Peyer's patch (tissue), 4 donors: Measurements from ENCODE around the gene ACSL5. TPM values are rescaled to one million over a fixed set of nuclear protein-coding genes. Genes with fewer than 3 reads are reported as not detected.

Experiments used
- DNase-seq, 3 donors: peaks; one replicate each; pipeline ENCODE4 v3.0.0-alpha.2; 2017 to 2019
- H3K27ac ChIP-seq, 4 donors: fragments of 200-600 bp; sonication (generic); one replicate each; pipeline ENCODE4 v1.5.1; 2016 to 2019
- H3K27me3 ChIP-seq, 2 donors: fragments of 200-600 bp; sonication (generic); one replicate each; pipeline ENCODE4 v1.5.1; 2019
- H3K36me3 ChIP-seq, 3 donors: fragments of 200-600 bp; sonication (generic); one replicate each; pipeline ENCODE4 v1.5.1; 2016 to 2019
- H3K4me1 ChIP-seq, 4 donors: fragments of 200-600 bp; sonication (generic); one replicate each; pipeline ENCODE4 v1.5.1; 2016 to 2019
- H3K4me3 ChIP-seq, 4 donors: fragments of 200-600 bp; sonication (generic); 1 replicate in 3 of 4; 2 replicates in 1 of 4; pipeline ENCODE4 v1.5.1; 2016 to 2019; ENCODE audit warnings: mild to moderate bottlenecking in 1 of 4
- H3K9me3 ChIP-seq, 4 donors: fragments of 200-600 bp; sonication (generic); one replicate each; pipeline ENCODE4 v1.5.1; 2016 to 2019; ENCODE audit warnings: mild to moderate bottlenecking in 1 of 4
- POLR2A ChIP-seq, 2 donors: fragments of 450-650 bp; IDR thresholded peaks; one replicate each; pipeline ENCODE4 v1.5.1; 2017; ENCODE audit warnings: antibody characterized with exemption in 2 of 2, mild to moderate bottlenecking in 2 of 2, moderate library complexity in 2 of 2
- total RNA-seq, 4 donors: library from RNA; depleted of rRNA; stranded (reverse); fragments of >200 nt; gene quantifications; one replicate each; pipeline ENCODE4 v1.1.0, GENCODE V29; 2016
- TF ChIP-seq, protein P1 (sequence below), 6 experiments: fragments of 450-650 bp in 4 of 6; fragments of 200-600 bp in 2 of 6; sonication (generic) in 1 of 6; IDR thresholded peaks; one replicate each; pipeline ENCODE4 v1.5.1; 2017 to 2019; ENCODE audit warnings: antibody characterized with exemption in 6 of 6, mild to moderate bottlenecking in 3 of 6, moderate library complexity in 1 of 6

ACSL5 gene
- total RNA-seq, 4 donors from 2014 or later, result 133 to 1,137 (median 595) TPM

DNA sequence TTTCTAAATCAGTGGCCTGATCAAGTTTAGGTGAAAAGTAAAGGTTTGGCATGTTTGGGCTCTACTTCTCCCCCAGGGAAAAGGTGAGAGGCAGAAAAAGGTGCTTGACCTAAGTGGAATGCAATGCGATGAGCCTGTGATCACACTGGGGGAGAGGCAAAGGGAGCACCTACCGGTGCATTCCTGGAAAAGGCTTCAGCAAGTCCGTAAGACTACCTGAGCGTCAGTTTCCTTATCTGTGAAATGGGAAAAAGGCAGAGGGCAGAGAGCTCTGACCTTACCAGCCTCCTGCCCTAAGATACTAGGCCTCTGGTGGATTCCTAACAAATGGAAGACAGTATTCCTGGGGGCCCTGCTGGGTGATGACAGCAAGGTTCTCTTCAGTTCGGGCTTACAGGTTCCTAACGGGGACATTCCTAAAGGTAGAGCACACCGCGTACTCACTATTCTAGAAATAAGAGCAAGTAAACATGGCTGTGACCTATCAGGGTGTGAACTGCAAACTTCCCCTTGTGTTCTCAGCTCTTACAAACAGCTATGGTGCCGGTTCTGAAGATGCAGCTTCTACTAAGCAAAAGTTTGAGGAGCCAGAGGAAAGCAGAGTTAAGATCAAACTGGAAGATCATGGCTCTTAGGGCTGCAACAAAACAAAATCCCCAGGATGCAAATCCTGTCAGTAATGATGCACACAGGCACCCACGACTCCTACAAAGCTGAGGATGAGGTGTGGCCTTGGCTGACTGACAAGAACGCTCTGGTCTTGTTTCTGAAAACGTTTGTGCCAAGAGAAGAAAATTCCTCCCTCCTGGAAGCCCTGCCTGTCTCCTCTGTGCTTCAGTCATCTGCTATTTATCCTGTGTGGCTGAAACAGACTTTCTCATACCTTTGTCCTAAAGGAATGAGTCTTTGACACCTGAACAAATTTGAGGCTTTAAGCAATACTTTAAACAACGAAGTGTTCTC lies 13.3 kb upstream of the ACSL5 start:
- TF ChIP-seq, protein P1, sequence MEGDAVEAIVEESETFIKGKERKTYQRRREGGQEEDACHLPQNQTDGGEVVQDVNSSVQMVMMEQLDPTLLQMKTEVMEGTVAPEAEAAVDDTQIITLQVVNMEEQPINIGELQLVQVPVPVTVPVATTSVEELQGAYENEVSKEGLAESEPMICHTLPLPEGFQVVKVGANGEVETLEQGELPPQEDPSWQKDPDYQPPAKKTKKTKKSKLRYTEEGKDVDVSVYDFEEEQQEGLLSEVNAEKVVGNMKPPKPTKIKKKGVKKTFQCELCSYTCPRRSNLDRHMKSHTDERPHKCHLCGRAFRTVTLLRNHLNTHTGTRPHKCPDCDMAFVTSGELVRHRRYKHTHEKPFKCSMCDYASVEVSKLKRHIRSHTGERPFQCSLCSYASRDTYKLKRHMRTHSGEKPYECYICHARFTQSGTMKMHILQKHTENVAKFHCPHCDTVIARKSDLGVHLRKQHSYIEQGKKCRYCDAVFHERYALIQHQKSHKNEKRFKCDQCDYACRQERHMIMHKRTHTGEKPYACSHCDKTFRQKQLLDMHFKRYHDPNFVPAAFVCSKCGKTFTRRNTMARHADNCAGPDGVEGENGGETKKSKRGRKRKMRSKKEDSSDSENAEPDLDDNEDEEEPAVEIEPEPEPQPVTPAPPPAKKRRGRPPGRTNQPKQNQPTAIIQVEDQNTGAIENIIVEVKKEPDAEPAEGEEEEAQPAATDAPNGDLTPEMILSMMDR (IDR thresholded peaks at IDR 0.05), result no peak
- TF ChIP-seq POLR2A (IDR thresholded peaks at IDR 0.05), result no peak
- no peaks in the 10 kb centered on the region for H3K27me3 ChIP-seq
- peak overlapping the region in 3 of 4 donors; percentile 70 to 95 (median 87) for H3K27ac ChIP-seq
- no peaks in the 10 kb centered on the region for H3K9me3 ChIP-seq
- H3K36me3 ChIP-seq, result no peaks in the 10 kb centered on the region
- H3K4me3 ChIP-seq, result no peak overlapping the region
- peak in 2 of 3 donors; percentile 70 to 79 for DNase-seq
- H3K4me1 ChIP-seq, result peaks cover 0 to 48% (median 11%) of the 10 kb centered on the region in 4 donors

DNA sequence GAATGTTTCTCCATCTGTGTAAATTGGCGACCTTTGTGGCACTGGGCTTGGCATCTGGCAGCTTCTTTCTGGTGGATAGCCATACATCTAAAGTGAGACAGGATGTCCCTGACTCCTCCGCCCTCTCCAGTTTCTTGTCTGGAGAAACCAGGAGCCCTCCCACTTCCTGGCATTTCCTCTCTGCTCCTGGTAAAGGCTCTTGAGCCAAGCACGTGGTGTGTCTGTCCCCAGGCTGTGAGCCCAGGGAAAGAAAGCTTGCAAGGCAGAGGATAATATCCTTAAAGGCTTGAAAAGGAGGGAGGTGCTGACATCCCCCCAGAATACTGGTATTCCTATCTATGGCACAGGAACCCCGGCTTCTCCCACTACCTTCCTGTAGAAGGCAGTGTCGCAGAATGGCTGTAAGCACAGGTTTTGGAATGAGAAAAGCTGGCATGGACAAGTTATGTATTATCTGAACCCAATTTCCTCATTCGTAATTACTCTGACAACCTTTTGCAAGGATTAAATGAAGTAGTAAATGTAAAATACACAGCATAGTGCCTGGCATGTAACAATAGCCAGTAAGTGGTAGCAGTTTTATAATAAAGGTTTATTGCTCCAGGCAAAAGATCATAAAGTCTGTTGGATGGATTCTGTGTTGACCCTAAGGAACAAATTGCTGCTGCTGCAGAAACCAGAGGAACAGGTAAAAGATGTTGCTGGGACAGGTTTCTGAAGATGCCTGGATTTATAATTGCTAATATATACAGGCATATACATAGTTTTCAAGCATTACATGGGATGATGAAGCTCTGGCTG lies 11.8 kb upstream of the ACSL5 start:
- H3K27me3 ChIP-seq, result no peaks in the 10 kb centered on the region
- no peaks in the 10 kb centered on the region for H3K9me3 ChIP-seq
- DNase-seq, result peak in 2 of 3 donors; percentile 68
- H3K4me3 ChIP-seq, result no peak overlapping the region
- peak overlapping the region in 3 of 4 donors; percentile 70 to 95 (median 87) for H3K27ac ChIP-seq
- TF ChIP-seq, protein P1 (IDR thresholded peaks at IDR 0.05), result peak in 2 of 6 experiments; percentile 30 to 31
- no peak for TF ChIP-seq POLR2A (IDR thresholded peaks at IDR 0.05)
- no peaks in the 10 kb centered on the region for H3K36me3 ChIP-seq
- peaks cover 0 to 48% (median 13%) of the 10 kb centered on the region in 4 donors for H3K4me1 ChIP-seq

DNA sequence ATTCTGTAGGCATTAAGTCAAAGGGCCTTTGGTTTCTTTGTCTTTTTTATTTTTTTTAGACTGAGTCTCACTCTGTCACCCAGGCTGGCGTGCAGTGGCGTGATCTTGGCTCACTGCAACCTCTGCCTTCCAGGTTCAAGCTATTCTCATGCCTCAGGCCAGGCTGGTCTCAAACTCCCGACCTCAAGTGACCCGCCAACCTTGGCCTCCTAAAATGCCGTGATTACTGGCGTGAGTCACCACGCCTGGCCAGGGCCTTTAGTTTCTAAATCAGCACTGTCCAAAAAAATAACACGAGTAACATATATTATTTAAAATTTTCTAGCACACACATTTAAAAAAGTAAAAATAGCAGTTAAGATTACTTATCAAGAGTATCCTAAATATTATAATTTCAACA lies 11.1 kb upstream of the ACSL5 start:
- Histone ChIP-seq H3K27me3 (no peaks in the 10 kb centered on the region), H3K9me3 (no peaks in the 10 kb centered on the region), H3K36me3 (no peaks in the 10 kb centered on the region), H3K27ac (peak overlapping the region in 3 of 4 donors; percentile 70 to 95 (median 87)), H3K4me1 (peaks cover 0 to 48% (median 13%) of the 10 kb centered on the region in 4 donors), H3K4me3 (no peak overlapping the region)
- TF ChIP-seq, protein P1 (IDR thresholded peaks at IDR 0.05), result no peak
- TF ChIP-seq POLR2A (IDR thresholded peaks at IDR 0.05), result no peak
- DNase-seq, result peak in 1 of 3 donors; percentile 67

DNA sequence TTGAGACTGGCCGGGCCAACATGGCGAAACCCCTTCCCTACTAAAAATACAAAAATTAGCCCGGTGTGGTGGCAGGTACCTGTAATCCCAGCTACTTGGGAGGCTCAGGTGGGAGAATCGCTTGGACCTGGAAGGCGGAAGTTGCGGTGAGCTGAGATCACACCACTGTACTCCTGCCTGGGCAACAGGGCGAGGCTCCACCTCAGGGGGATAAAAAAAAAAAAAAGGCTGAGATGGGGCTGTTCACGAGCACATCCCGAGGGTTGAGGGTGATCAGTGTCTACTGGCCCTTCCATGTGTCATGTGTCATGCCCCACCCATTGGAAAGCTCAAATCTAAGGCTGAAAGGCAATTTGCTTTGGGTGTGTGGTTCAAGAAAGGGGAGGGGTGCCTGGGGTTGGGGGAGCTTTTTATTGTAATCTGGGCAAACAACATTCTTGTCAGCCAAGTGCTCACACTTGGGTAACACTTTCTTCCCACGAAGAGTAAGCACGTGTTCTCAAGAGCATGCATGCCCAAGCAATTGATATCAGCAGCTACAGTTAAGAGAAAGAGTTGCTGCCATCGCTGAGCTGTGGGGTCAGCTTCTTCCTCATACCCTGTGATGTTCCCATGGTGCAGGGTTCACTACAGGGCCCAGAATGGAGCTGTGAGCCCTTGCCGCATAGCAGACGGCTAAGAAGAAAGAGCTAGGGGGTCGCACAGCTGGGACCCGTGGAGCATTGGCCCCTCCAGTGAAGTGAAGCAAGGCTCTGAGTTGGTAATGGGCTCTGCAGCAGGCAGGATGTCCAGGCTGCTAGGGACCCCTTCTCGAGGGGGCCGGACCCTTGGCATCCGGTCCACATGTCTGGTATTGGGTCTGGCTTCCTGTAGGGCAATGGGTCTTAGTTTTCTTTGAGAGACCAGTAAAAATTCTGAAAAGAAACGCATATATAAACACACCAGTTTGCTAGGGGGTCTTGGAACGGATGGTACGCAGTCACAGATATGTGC lies 9.9 kb upstream of the ACSL5 start:
- no peaks in the 10 kb centered on the region for H3K9me3 ChIP-seq
- no peaks in the 10 kb centered on the region for H3K27me3 ChIP-seq
- H3K27ac ChIP-seq, result peak overlapping the region in 3 of 4 donors; percentile 70 to 95 (median 87)
- no peaks in the 10 kb centered on the region for H3K36me3 ChIP-seq
- no peak overlapping the region for H3K4me3 ChIP-seq
- peak in 2 of 3 donors; percentile 59 to 71 for DNase-seq
- TF ChIP-seq POLR2A (IDR thresholded peaks at IDR 0.05), result no peak
- TF ChIP-seq, protein P1 (IDR thresholded peaks at IDR 0.05), result no peak
- peaks cover 0 to 48% (median 13%) of the 10 kb centered on the region in 4 donors for H3K4me1 ChIP-seq
